Stomach (tissue), 19 donors: ENCODE measurements around the gene PDSS2. TPM values are rescaled to one million over a fixed set of nuclear protein-coding genes. Genes with fewer than 3 reads are reported as not detected.
A peak's percentile ranks its signal among the peaks of the same experiment; 100 is the strongest.

Source experiments
- DNase-seq, 2 donors: peaks; one replicate each; pipeline versions ENCODE4 v3.0.0 to v3.0.0-alpha.2; 2013 to 2019
- H3K27ac ChIP-seq, 5 donors: fragments of 200-600 bp in 4 of 5; sonication (generic) in 4 of 5; one replicate each; pipeline ENCODE4 v1.5.1; 2013 to 2019; ENCODE audit warnings: mild to moderate bottlenecking in 1 of 5, moderate library complexity in 1 of 5
- H3K27me3 ChIP-seq, 3 donors: fragments of 200-600 bp; sonication (generic); one replicate each; pipeline ENCODE4 v1.5.1; 2017 to 2019; ENCODE audit warnings: mixed run types in 1 of 3
- H3K36me3 ChIP-seq, 4 donors: fragments of 200-600 bp; sonication (generic); 1 replicate in 3 of 4; 2 replicates in 1 of 4; pipeline ENCODE4 v1.5.1; 2016 to 2019
- H3K4me1 ChIP-seq, 4 donors: fragments of 200-600 bp; sonication (generic); one replicate each; pipeline ENCODE4 v1.5.1; 2016 to 2019
- H3K4me3 ChIP-seq, 4 donors: fragments of 200-600 bp; sonication (generic) in 3 of 4; one replicate each; pipeline ENCODE4 v1.5.1; 2016 to 2019; ENCODE audit warnings: mild to moderate bottlenecking in 1 of 4
- H3K9me3 ChIP-seq, 4 donors: fragments of 200-600 bp; sonication (generic); one replicate each; pipeline ENCODE4 v1.5.1; 2016 to 2019
- EP300 ChIP-seq: sonication (generic); formaldehyde crosslinking; IDR thresholded peaks from one replicate; pipeline ENCODE4 v1.6.1; 2017; ENCODE audit warnings: antibody characterized with exemption
- POLR2A ChIP-seq, 4 donors: fragments of 450-650 bp; IDR thresholded peaks; one replicate each; pipeline ENCODE4 v1.6.1; 2016; ENCODE audit warnings: antibody characterized with exemption in 4 of 4, control low read depth in 2 of 4, mild to moderate bottlenecking in 1 of 4, moderate library complexity in 1 of 4
- POLR2AphosphoS5 ChIP-seq, 3 donors: sonication (generic); formaldehyde crosslinking; IDR thresholded peaks; one replicate each; pipeline ENCODE4 v1.6.1; 2016; ENCODE audit warnings: antibody characterized with exemption in 3 of 3
- WGBS, 5 donors: extraction: QIAGEN DNeasy Blood & Tissue Kit in 3 of 5; methylation state at CpG; one replicate each; pipeline versions ENCODE4 v1.1.5 to v1.1.7; 2013 to 2018; 5-methylcytosine and 5-hydroxymethylcytosine counted together
- intact Hi-C: fragments of 100-400 bp; cut with DNase I; formaldehyde crosslinking; loops from one replicate; pipeline ENCODE4 v1.15.1; 2023; ENCODE audit warnings: low total_unique reads
- long read RNA-seq, 10 donors: transcript quantifications; one replicate each; lab custom pipeline, GENCODE V29; 2026
- polyA plus RNA-seq, 3 donors: library from polyadenylated mRNA; stranded (reverse); fragments of 200-250 nt; gene quantifications; one replicate each; pipeline ENCODE4 v1.2.3, GENCODE V29; 2013
- total RNA-seq, 5 donors: library from RNA; depleted of rRNA; stranded (reverse); fragments of >200 nt; gene quantifications; one replicate each; pipeline versions ENCODE4 v1.1.0 to v1.2.3, GENCODE V29; 2014 to 2016
- TF ChIP-seq, protein P1 (sequence below), 7 experiments: fragments of 450-650 bp in 4 of 7; fragments of 200-600 bp in 3 of 7; sonication (generic) in 3 of 7; IDR thresholded peaks; one replicate each; pipeline ENCODE4 v1.5.1; 2016 to 2019; ENCODE audit warnings: antibody characterized with exemption in 7 of 7, control low read depth in 2 of 7, mild to moderate bottlenecking in 1 of 7
- donor health status: healthy with polysubstance abuse.
- donor health status: Bipolar disorder and iron deficiency.
- donor health status: healthy.

The PDSS2 gene, protein sequence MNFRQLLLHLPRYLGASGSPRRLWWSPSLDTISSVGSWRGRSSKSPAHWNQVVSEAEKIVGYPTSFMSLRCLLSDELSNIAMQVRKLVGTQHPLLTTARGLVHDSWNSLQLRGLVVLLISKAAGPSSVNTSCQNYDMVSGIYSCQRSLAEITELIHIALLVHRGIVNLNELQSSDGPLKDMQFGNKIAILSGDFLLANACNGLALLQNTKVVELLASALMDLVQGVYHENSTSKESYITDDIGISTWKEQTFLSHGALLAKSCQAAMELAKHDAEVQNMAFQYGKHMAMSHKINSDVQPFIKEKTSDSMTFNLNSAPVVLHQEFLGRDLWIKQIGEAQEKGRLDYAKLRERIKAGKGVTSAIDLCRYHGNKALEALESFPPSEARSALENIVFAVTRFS
- 10 to 100 TPM in 3 of 5 donors, 1 to 10 TPM in 1, not detected in 1; 4.5 to 26.1 (median 11.5) TPM for total RNA-seq
- polyA plus RNA-seq: 1 to 10 TPM; 5.6 to 9.8 (median 7.7) TPM
- long read RNA-seq, donor 1, partial matches to known transcripts: 0 of 3 reads
- long read RNA-seq, donor 1, other reads (novel, unspliced or antisense): 0 of 3 reads
- long read RNA-seq, donor 2, partial matches to known transcripts: 0 of 3 reads
- long read RNA-seq, donor 2, other reads (novel, unspliced or antisense): 0 of 3 reads
- long read RNA-seq, donor 3, partial matches to known transcripts: 0 of 1 reads
- long read RNA-seq, donor 3, other reads (novel, unspliced or antisense): 0 of 1 reads
- long read RNA-seq, donor 4: 0 reads
- long read RNA-seq, donor 5, partial matches to known transcripts: 0 of 5 reads
- long read RNA-seq, donor 5, other reads (novel, unspliced or antisense): 0 of 5 reads
- long read RNA-seq, donor 6, partial matches to known transcripts: 0 of 4 reads
- long read RNA-seq, donor 6, other reads (novel, unspliced or antisense): 0 of 4 reads
- long read RNA-seq, donor 7: 0 reads
- long read RNA-seq, donor 8, partial matches to known transcripts: 0 of 2 reads
- long read RNA-seq, donor 8, other reads (novel, unspliced or antisense): 0 of 2 reads
- long read RNA-seq, donor 9, partial matches to known transcripts: 0 of 2 reads
- long read RNA-seq, donor 9, other reads (novel, unspliced or antisense): 0 of 2 reads
- long read RNA-seq, donor 10, partial matches to known transcripts: 0 of 1 reads
- long read RNA-seq, donor 10, other reads (novel, unspliced or antisense): 0 of 1 reads

DNA sequence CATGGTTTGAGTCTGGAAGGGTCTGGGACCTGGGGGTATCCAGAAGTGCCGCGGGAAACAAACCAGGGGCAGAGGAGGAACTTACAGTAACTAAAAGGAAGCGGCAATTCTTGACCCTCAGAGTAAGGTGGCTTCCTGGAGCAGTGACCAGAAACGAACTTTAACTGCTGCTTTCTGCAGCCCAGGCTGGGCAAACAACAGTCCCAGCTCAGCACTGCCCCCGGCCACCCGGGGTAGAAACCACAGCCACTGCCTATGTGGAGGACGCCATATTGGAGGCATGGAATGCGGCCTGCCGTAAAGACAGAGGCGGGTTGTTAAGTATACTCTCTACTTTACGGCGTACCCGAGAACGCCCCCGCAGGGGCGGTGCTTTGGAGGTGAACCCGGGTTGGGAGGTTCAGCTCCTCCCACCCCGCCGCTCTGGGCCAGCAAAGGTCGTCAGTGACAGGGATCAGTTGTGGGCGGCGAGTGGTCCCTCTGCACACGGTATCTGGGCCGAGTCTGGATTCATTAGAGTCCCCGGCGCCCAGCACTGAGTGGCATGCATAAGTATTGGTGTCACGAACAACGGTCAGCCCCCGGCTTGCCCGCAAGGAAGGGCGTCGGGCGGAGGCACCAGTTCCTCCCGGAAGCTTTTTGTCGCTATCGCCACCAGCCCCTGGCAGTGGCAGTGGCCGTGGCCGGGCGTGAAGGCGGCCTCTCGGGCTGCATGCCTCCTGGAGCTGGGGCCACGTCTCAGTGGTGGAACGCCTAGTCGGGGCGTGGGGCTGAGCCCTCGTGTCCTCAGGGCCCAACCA, at the start of gene PDSS2:
TSS of gene PDSS2 (minus strand) at position 282 of the 800 bp plus-strand sequence. CDS start at position 3, 279 bp downstream.
- 0 to 2% (median 0%) methylated on average over 12 to 46 of the region's 46 CpGs for WGBS, 5 donors
- TF ChIP-seq, protein P1, sequence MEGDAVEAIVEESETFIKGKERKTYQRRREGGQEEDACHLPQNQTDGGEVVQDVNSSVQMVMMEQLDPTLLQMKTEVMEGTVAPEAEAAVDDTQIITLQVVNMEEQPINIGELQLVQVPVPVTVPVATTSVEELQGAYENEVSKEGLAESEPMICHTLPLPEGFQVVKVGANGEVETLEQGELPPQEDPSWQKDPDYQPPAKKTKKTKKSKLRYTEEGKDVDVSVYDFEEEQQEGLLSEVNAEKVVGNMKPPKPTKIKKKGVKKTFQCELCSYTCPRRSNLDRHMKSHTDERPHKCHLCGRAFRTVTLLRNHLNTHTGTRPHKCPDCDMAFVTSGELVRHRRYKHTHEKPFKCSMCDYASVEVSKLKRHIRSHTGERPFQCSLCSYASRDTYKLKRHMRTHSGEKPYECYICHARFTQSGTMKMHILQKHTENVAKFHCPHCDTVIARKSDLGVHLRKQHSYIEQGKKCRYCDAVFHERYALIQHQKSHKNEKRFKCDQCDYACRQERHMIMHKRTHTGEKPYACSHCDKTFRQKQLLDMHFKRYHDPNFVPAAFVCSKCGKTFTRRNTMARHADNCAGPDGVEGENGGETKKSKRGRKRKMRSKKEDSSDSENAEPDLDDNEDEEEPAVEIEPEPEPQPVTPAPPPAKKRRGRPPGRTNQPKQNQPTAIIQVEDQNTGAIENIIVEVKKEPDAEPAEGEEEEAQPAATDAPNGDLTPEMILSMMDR (IDR thresholded peaks at IDR 0.05): peak in 4 of 7 experiments; percentile 12 to 25 (median 18)
- TF ChIP-seq EP300: no peak
- peak; percentile 78 to 92 (median 86) for TF ChIP-seq POLR2AphosphoS5 (IDR thresholded peaks at IDR 0.05)
- TF ChIP-seq POLR2A (IDR thresholded peaks at IDR 0.05): peak in 2 of 4 donors; percentile 6 to 25
- peak within 1 kb of the TSS; percentile 82 to 94 (median 93) for H3K27ac ChIP-seq
- H3K4me1 ChIP-seq: peaks cover 5 to 44% (median 26%) of the 10 kb centered on the region in 4 donors
- intact Hi-C loops: no loop called here
- H3K9me3 ChIP-seq: no peaks in the 10 kb centered on the region
- no peaks in the 10 kb centered on the region for H3K27me3 ChIP-seq
- H3K4me3 ChIP-seq: peak within 1 kb of the TSS; percentile 73 to 94 (median 86)
- DNase-seq: peak; percentile 98 to 99
- H3K36me3 ChIP-seq: no peaks in the 10 kb centered on the region

- DNase-seq: peak; percentile 33 to 61
- H3K27me3 ChIP-seq: no peaks in the 10 kb centered on the region
- H3K9me3 ChIP-seq: no peaks in the 10 kb centered on the region
- intact Hi-C loops: no loop called here
- WGBS, 5 donors: 43 to 64% (median 53%) methylated on average over 1 of the region's 1 CpG
- TF ChIP-seq POLR2AphosphoS5 (IDR thresholded peaks at IDR 0.05) (peak in 1 of 3 donors; percentile 31), POLR2A (IDR thresholded peaks at IDR 0.05) (no peak), EP300 (no peak)
- TF ChIP-seq, protein P1 (IDR thresholded peaks at IDR 0.05): no peak
- H3K36me3 ChIP-seq: no peaks in the 10 kb centered on the region
- H3K4me1 ChIP-seq: peaks cover 0 to 20% (median 10%) of the 10 kb centered on the region in 4 donors
- H3K27ac ChIP-seq: no peak overlapping the region
- H3K4me3 ChIP-seq: no peak overlapping the region
Measured at GRCh38 chr6:107506145-107506544, 46.8 kb upstream of the PDSS2 start.

DNA sequence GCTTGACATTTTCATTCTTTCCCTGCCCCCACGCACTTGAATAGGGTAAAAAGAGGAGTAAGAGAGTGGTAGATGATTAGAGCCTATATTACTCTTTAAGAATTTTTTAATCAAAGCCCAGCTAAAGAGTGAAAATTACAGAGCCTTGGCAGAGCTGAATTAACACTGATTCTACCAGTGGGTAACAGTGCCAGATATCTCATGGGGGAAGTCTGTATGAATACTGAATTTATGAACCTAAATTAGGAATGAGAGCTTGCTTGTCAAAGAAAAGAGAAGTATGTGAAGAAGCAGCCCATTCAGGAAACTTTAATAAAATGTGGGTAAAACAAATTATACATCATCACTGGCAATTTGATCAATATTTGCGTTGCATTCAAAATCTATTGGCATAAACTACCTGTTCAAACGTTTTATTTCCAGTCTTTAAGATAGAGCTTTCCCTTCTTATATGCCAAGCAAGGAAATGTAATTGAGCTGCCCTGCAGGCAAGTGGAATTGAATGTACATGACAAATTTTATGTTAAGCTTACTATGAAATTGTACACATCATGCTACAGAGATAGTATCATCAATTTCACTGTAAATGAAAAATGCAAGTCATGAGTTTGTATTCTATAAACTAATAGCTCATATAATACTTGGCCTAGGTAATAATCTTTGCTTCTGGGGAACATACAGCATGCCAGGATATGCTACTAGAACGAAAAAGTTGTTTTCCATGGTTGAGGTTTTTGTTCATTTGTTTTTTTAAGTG, 45.1 kb upstream of the PDSS2 start:
- 52 to 69% (median 64%) methylated on average over 4 of the region's 4 CpGs for WGBS, 5 donors

More for the DNA sequence above, 45.1 kb upstream of the PDSS2 start:
- no peak for DNase-seq
- Histone ChIP-seq H3K27me3 (no peaks in the 10 kb centered on the region), H3K27ac (no peak overlapping the region), H3K36me3 (no peaks in the 10 kb centered on the region), H3K4me1 (peaks cover 0 to 9% (median 2%) of the 10 kb centered on the region in 4 donors), H3K4me3 (no peak overlapping the region), H3K9me3 (no peaks in the 10 kb centered on the region)
- no peak for TF ChIP-seq EP300
- TF ChIP-seq POLR2AphosphoS5 (IDR thresholded peaks at IDR 0.05): no peak
- TF ChIP-seq POLR2A (IDR thresholded peaks at IDR 0.05): no peak
- TF ChIP-seq, protein P1 (IDR thresholded peaks at IDR 0.05): no peak
- intact Hi-C loops: no loop called here
